GM18511 (cell line): ENCODE results near the gene RRP1.

Source experiments
- ATAC-seq: cut with Tn5 transposase; IDR thresholded peaks from one replicate; pipeline ENCODE4 v1.9.1; 2021; ENCODE audit warnings: mild to moderate bottlenecking, moderate library complexity; ENCODE audit not compliant: unreplicated experiment

Gene RRP1

GRCh38 chr21:43775190-43775589 lies 14.2 kb upstream of the RRP1 start:
- no peak for ATAC-seq

DNA sequence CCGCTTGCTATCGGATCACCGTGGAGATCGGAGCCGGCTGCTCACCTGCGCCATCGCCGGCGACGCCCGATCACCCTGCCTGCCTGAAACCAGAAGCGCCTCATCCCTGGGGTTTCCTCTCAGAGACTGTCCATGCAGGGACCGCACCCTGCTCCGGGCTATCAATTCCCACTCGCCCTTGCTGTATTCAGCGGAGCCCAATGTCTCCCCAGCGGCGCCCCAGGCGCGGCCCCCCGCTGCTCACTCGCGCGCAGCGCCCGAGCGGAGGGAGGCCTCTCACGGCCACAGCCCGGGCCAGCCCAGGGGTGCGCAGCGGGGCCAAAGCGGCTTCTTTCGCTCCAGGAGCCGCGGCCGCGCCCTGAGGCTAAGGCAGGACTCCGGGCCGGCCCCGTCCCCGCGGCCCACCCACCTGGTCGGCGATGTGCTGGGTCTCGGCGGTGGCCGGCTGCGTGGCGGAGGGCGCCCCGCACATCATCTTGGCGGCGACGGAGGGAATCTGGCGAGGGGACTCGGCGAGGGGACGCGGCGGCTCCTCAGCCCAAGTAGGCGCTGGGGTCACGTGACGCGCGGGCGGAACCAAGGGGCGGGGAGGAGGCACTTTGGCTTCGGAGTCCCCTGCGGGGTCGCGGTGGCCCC lies 13.5 kb upstream of the RRP1 start, which contains the start of gene CSTB:
TSS of gene CSTB (minus strand) at position 514 of the 636 bp plus-strand sequence. CDS start at position 475, 39 bp downstream.
- ATAC-seq = peak; percentile 67

GRCh38 chr21:43777953-43778352 lies 11.4 kb upstream of the RRP1 start:
- ATAC-seq = no peak

DNA sequence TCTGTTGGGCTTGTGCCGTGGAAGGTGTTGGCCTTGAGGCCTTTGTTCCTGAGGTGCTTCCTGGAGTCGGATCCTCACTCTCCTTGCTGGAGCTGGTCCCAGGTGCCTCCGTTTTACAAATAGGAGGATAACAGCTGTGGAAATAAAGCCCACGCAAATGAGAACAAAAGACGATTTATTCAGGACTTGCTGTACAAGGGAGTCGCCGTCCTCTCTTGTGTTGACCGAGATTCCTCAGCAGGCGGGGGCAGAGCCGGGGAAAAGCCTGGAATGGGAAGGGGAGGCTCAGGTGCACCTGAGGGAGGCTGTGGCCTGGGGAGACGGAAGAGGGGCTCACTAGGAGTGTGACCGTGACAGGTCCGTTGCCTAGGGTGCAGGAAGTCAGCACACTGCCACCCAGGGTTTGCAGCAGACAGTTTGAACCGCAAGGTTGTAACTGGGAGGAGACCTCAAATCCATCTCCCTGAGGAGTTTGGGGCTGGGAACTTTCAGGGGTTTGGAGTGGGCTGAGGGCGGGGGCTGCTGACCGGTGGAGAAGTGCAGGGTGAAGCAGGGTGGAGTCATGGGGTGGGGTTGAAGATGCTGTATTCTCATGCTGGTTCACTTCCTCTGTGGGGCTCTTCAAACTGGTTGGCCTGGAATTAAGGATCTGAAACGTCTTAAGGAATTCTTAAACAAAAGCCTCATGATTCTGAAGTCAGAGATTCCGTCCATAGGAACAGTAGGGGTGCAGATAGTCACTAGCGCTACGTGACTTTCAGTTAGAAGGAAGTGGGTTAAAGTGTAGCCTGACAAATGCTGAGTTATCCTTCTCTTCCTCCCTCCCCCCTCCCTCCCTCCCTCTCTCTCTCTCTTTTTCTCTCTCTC lies 10.7 kb upstream of the RRP1 start:
- ATAC-seq = no peak

DNA sequence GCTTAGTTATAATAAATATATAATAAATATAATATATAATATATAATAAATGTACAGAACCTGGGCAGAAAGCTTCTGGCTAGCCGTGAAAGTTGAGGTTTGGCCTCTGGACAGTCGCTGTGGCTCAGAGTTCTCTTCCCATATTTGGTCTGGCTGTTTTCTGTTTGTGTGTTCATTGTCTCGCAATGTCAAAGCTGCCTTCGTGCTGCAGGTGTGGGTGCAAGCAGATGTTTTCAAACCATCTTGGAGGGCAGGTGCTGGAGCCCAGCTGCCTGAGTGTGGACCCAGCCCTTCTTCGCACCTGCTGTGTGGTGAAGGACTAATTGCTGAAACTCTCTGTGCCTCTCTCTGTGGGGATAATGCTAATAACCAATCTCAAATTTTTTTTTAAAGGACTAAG lies 9.7 kb upstream of the RRP1 start:
- no peak for ATAC-seq

DNA sequence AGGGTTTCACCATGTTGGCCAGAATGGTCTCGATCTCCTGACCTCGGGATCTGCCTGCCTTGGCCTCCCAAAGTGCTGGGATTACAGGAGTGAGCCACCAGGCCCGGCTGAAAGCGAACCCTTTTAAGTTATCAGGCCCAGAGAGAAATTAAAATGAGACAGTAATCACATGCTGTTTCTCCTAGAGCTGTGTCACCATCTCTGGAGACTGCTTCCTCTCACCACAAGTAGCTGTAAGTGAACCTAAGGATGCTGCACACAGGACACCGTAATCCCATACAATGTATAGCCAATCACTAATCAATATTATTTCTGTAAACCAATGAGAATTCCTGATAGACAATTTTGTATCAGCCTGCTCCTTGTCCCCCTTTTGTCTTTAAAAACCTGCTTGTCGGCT lies 7.5 kb upstream of the RRP1 start:
- no peak for ATAC-seq

DNA sequence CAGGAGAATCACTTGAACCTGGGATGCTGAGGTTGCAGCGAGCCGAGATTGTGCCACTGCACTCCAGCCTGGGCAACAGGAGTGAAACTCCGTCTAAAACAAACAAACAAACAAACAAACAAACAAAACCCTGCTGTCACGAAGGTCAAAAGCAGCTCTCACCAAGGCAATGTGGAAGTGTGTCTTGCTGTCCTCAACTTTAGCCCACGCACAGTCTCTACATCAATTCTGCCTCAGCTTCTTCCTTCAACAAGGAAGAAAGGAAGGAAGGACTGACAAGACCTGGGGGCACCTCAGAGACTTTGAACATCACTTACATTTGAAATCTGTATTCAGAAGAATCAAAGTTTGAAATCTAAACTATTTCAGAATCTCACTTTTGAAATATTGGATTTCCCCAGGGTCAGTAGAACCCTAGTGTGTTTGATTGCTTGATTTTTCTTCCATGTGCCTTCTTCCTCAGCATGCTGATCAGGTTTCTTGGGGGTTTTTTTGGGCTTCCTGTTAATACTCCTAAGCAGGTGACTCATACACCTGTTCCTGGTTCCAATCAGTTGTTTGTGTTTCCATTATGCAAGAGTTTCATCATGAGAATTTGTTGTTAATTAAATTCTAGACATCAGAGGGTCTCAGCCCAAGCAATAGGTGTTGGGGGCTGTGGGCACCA lies 6.8 kb upstream of the RRP1 start:
- ATAC-seq = no peak

DNA sequence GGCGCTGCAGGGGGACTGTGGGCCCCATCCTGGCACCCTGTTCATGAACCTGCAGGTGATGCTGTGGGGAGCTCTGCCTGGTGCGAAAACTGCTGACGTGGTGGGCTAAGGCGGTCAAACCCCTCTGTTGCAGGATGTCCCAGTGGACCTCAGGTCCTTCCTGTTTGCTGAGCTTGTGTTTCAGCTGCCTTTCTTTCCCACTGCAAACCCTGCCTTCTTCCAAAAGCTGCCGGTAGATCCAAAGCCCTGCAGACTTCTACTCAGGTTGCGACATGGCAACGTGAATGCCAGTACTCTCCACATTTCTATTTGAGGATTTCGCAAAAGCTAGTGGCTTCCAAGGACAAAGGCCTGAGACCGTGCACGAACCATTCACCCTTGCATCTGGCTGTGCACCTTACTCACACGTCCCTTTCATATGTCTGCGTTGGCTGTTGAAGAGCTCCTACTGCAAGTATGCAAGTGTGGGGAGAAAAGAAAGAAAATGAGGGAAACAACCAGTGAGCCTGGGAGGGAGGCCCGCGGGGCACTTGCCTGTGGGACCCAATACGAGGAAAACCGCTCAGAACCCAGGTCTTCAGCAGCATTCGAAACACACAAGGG lies 6.2 kb upstream of the RRP1 start:
- no peak for ATAC-seq

DNA sequence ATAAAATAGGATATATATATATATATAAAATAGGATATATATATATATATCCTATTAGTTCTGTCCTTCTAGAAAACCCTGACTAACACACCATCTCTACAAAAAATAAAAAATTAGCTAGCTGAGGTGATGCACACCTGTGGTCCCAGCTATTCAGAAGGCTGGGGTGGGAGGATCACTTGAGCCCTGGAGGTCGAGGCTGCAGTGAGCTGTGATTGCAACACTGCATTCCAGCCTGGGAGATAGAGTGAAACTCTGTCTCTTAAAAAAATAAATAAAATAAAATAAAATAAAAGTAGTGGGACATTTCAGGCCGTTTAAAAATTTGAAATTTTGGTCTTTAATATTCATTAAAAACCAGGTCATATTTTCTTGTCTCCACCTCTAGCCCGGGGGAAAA lies 4.2 kb upstream of the RRP1 start:
- no peak for ATAC-seq

GRCh38 chr21:43786300-43786806 lies 3.0 kb upstream of the RRP1 start:
- ATAC-seq = no peak

DNA sequence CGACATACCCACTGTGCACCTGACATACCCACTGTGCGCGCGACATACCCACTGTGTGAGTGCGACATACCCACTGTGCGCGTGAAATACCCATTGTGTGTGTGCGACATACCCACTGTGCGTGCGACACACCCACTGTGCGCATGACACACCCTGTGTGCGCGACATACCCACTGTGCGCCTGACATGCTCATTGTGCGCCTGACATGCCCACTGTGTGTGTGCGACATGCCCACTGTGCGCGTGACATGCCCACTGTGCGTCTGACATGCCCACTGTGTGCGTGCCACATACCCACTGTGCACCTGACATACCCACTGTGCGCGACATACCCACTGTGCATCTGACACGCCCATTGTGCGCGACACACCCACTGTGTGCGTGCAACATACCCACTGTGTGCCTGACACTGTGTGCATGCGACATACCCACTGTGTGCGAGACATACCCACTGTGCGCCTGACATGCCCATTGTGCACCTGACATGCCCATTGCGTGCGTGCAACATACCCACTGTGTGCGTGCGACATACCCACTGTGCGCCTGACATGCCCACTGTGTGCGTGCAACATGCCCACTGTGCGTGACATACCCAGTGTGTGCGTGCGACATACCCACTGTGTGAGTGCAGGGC lies 2.5 kb upstream of the RRP1 start:
- no peak for ATAC-seq

- no peak for ATAC-seq
Measured at GRCh38 chr21:43790010-43790524, 690 bp downstream of the RRP1 start.

DNA sequence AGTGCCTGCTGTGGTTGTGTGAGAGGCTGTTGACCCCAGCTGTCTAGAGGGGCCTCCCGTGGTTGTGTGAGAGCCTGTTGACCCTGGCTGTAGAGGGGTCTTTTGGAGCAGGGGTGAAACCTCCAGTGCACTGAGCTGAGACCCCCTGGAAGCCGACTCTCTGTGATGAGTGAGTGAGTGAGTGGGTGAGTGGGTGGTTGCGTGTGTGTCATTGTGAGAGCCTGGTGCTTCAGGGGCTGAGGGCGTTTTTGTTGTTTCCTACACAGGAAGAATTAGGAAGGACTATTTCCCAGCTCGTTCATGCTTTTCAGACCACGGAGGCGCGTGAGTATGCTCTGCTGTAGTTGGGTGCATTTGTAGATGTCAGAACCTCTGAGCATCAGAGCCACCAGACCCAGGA lies 3.0 kb downstream of the RRP1 start:
- no peak for ATAC-seq

DNA sequence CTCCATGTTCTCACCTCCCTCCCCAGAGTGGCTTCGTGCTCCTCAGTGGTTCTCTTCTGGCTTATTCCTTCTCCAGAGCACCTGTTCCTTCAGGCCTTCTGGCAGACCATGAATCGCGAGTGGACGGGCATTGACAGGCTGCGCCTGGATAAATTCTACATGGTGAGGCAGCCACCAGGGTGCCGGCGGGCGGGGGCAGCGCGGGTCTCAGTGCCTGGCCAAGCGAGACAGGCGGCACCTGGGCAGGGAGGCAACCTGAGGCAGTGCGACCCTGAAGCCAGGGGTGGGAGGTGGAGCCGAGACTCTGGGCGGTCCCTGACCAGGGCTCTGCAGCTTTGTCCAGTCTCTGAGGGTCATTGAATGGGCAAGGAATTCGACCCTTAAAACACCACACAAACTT lies 3.9 kb downstream of the RRP1 start:
- ATAC-seq = no peak

DNA sequence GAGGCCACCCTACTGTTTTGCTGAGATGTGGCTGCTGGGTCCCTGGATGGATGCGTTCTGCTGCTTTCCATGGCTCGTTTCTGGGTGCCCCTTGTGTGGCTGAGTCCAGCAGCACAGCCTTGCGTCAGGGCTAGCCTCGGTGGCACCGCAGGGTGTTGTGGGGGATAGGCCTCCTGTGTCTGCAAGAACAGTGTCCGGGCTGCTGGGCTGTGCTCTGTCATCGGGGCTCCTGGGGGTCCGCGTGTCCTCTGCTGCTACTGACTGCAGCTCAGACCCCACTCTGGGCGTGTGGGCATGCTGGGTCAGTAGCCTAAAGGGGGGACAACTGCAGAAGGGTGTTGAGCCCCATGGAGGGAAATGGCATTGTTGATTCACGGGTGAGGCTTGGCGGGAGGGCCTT lies 4.9 kb downstream of the RRP1 start:
- ATAC-seq = no peak

GRCh38 chr21:43794857-43795256 lies 5.5 kb downstream of the RRP1 start:
- ATAC-seq = no peak

DNA sequence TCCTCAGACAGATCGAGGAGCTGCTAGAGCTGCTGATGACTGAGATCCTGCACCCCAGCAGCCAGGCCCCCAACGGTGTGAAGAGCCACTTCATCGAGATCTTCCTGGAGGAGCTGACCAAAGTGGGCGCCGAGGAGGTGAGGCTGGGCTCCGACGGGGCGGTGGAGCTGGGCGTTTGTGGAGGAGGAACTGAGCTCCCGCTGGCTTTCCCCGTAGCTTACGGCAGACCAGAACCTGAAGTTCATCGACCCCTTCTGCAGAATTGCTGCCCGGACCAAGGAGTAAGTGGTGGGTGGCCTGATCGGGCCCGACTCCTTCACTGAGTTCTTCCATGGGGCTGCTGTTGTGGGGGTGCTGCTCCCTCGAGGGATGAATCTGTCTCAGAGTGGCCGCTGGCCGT lies 8.0 kb downstream of the RRP1 start:
- no peak for ATAC-seq

- ATAC-seq = no peak
Measured at GRCh38 chr21:43797925-43798715, 8.7 kb downstream of the RRP1 start.

DNA sequence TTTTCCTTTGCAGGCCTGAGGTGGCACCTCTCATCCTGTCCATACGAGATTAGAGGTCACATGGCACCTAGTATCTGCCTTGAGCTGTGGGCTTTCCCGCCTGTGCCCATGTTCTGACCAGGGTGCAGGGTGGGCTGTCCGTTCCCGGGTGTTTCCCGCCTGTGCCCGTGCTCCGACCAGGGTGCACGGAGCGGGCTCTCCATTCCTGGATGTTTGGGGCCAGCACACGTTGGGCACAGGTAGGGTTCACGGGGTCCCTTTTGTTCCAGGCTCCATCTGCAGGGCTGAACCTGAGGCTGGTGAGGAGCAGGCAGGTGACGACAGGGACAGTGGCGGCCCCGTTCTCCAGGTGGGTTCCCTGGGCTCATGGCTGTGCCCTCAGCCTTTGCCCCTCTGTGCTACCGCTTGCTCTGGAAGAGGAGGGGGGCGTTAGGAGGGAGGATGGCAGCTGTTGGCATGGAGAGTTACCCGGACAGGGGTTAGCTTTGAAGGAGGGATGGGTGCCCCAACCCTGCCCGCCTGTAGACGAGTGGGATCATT lies 10.0 kb downstream of the RRP1 start:
- no peak for ATAC-seq
